GM21723 (cell line): Measurements from ENCODE around the gene ZNF385D.

Experiments
- ATAC-seq: cut with Tn5 transposase; IDR thresholded peaks from one replicate; pipeline ENCODE4 v1.9.1; 2021; ENCODE audit warnings: mild to moderate bottlenecking, moderate library complexity; ENCODE audit not compliant: unreplicated experiment

Gene ZNF385D

DNA sequence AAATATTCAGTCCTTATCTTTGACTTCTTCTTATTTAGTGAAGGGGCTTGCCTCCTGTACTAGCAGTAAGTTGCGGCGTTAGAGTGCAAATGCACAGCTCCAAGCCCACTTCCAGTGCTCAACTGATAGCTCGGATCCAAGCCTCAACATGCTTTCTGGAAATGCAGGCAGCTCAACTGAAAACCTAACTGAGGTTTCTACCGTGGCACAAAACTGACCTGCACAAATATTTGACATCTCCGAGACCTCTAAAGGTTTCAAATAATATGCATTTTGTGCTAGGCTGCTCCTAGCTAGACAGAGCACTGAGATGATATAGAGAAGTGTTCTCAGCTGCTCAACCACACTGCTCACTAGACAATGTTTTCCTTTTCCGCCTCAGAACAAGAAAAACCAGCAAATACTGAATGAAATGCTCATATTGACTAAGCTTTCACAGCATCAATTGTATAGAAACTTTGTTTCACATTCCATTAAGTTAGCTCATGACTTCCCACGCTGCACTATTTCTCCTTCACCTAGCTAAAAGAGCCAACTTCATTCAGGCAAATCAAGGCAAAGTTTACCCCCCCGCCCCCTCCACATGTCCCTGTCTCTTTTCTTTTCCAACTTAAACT lies 822 bp downstream of the ZNF385D start:
- ATAC-seq, result no peak

DNA sequence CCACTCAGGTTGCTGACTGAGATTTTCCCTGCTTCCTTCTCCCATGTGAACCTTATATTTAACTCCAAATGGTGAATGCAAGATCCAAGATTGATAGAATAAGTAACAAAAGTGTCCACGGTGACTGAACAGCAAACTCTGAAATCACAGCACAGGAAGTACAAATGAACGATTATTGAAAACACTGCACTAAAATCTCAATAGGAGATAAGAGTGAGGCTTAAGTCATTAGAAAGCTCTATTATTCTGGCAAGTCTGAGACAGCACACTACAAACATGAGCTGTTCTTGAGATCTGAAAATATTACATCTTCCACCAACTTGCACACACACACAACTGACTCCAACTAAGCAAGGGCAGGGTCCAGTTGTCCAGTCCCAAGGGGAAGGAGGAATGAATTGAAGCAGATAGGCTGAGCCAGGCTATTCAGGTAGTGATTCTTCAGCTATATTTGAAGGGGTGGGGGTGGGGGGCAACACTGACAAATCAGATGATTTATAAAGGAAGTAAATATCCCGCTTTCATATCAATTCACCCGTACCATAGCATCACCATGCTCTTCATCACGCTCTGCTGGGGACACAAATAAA lies 2.9 kb downstream of the ZNF385D start:
- ATAC-seq, result no peak

DNA sequence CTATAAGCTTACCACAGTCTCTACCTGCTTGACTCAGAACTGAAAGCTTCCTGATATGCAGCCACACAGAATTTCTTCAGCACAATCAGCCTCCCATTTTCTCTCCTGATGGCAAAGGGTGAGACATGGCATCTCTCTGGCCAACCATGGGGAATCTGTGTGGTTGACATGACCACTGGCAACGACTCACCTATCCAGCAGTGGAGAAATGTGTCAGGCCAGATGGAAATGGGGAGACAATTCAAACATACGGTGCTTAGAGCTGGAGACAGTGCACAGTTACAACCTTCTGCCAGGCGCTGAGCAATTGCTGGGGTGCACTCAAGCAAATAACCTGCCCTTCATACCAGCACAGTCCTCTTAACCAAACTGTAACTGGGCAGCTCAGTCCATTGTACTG lies 3.6 kb downstream of the ZNF385D start:
- no peak for ATAC-seq

DNA sequence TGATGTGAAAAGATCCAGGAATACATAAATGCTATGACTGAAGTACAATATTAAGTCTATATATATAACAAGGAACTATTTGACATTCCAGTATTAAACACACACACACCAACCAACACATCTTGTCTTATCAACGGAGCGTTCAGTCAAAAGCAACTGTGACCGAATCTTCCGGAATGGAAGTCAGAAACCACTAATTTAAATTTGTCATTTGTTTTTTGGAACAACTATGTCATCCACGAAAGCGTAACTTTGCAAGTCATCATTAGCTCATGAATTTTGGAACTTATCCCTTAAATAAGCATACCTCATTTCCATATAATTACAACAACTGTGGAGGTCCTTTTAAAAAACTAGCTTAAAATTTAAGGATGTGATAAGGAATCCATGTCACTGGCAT lies 5.0 kb downstream of the ZNF385D start:
- ATAC-seq, result no peak

DNA sequence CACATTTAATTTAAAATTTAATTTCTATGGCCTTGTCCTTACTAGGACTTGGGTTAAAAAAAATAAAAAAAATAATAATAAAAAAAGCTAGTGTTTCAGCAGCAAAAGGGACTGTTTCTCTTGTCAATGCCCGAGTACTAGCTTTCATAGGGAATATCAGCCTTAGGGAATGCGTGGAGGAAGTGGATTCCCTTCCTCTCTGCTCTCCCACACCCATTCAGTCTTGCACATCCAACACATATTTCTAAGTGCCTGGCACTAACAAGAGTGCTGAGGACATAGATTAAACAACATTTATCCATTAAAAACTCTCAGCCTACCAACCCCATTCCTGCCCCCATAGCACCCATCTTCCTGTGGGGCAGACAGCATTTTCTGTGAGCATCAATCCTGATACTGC lies 6.2 kb downstream of the ZNF385D start:
- no peak for ATAC-seq

DNA sequence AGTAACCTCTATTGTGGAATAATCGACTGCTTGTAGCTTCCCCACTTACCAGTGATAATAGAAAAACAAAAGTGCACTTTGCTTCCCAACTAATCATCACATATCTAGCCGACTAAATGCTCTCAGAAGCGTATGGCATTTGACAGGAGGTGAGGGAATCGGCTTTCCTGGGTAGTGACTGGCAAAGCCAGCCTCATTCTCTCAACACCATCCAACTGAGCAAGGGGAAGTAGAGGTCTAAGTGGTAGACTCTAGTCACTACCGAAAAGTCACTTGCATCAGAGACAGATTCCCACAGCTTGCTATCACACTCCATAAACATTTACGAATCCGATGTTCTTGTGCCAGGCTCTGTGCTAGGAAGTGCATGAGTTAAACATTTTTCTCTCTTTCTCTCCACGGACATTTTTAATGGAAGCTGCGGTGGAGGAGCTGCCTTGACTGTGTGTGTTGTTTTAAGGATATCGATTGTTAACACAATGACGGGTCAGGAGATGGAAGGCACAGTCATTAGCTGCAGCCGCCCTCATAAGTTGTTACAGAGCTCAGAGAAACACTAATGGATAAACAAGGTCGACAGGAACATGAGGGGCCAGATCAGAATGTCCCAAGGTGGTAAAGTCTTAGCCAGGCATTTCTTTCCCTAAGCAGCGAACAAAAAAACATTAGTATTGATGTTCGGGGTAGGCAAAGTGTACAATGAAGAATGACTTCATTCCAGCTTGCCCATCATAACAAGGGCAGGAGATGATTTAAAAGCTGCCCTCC lies 11.9 kb downstream of the ZNF385D start:
- ATAC-seq, result no peak

DNA sequence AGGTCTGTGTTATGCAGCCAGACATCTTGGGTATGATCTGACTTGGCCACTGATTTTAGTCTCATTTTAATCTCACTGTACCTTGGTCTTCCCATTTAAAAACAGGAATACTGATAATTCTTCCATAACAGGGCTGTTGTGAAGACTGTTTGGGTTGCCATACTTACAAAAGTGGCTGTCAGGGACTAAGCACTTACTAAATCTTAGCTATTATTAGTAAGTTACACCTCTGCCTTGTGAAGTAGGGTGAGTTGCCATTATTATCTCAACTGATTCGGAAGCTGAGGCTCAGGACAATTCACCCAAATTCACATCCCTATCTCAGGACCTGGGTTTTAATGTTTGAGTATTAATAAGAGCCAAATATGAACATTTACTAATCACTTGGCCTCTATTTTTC lies 12.7 kb downstream of the ZNF385D start:
- ATAC-seq, result no peak

DNA sequence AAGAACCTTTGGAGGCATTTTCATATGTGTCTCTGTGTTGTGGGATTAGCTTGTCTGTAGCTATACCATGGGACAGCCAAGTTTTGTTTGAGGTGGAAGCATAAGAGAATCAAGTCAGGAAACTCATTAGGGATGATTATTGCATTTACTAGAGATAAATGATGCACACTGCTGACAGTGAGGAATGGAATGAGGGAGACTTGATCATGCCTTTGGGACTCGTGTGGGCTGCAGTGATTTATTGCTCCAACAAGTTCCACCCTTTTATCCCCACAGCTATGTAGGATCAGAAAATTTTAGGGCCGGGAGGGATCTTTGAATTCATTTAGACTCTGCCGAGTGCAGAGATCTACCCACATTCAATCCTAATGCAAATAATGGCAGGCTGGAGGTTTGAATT lies 16.3 kb downstream of the ZNF385D start:
- ATAC-seq, result no peak

DNA sequence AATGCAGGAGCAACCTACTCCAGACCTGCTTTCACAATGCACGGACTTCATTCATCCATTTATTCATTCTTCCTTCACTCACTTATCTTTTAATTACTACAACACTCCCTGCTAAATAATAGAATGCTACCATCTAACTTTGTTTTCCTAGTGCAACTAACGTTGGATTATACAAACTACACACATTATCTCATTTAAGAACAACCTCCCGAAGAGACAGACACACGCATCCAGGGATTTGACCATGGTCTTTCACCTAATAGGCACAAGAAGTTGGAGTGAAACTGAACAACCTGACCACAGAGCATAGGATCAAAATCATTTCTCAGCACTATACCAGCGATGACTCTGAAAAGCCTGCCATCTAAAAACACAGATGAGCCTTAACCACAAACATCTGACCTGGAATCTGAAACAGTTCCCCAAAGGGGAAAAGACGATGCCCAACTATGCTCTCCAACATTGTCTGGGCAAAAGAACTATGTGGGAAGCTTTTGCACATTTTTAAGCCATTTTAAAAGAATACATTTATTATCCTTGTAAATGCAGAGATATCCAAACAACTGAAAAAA lies 21.0 kb downstream of the ZNF385D start:
- ATAC-seq, result no peak

DNA sequence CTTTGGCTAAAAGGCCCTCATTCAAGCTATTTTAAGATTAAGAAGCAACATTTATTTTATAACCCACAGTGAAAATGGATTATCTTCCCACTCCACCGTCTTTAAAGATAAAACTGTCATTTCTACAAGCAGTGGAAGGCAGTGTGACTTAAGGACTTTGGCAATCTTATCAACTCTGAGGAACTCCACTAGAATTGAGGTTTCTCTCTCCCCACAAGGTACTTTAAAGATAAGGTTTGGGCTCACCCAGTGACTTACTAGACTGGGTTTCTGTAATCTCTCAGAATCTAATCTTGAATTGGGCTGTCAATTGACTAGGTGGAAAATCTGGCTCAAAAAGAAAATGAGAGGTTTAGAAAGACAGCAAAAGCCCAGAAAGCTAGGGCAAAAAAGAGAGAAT lies 21.7 kb downstream of the ZNF385D start:
- no peak for ATAC-seq

DNA sequence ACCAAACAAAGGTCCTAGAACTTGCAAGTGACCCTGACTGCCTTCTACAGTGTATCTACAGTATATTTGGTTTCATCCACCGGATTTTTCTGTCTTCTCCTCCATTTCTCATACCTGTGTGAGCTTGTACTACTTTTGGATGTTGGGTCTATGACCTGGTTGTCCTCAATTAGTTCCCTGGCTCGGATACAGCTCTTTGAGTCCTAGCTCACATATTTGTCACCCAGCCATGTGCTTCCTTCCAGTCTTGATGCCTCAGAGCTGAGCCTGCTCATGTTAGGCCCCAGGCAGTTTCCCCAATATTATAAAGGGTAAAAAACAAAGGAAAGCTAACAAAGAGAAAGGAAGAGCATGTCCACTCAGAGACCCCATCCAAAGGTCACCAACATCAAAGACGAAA lies 28.2 kb downstream of the ZNF385D start:
- no peak for ATAC-seq

DNA sequence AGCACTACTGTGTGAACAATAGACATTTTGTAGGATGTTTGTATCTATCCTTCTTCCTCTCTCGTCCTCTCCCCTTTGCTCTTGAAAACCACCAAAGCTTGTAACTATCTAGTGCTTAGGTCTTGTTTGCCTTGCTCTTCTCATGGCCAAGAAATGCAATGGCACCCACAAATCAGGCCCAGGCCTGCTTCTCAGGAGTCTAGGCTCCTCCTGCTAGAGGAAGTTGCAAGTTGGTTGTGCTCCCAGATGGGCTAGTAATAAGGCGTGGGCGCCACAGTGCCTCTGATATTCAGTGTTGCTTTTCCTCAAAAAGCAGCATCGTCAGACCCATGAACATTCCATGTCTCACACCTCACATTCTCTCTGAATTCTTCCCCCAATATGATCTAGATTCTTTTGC lies 28.7 kb downstream of the ZNF385D start:
- no peak for ATAC-seq

DNA sequence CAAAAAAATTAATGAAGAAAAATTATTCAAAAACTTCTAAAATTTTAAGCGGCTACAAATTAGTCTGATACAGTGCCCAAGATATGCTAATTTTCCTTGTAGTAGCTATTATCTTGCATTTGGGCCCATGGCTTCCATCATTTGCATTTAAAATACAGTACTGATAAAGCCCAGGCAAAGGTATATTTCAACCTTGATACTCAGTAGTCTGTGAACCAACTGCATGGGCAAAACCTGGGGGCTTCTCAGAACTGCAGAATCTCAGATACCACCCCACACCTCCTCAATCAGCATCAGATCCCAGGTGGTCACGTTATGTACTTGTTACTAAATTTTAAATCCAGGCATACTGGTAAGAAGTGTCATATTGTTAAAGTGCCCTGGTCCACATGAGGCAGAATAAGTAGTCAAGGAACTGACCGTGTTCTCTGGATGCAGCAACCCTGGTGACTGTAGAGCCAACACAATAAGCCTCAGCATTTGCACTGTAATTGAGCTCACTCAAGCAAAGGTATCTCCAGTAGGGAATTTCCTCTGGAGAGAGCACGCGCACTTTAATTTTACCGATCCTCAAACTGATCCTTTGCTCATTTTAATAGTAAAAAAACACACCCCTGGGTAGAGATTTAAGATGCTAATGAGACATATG lies 31.9 kb downstream of the ZNF385D start:
- no peak for ATAC-seq

DNA sequence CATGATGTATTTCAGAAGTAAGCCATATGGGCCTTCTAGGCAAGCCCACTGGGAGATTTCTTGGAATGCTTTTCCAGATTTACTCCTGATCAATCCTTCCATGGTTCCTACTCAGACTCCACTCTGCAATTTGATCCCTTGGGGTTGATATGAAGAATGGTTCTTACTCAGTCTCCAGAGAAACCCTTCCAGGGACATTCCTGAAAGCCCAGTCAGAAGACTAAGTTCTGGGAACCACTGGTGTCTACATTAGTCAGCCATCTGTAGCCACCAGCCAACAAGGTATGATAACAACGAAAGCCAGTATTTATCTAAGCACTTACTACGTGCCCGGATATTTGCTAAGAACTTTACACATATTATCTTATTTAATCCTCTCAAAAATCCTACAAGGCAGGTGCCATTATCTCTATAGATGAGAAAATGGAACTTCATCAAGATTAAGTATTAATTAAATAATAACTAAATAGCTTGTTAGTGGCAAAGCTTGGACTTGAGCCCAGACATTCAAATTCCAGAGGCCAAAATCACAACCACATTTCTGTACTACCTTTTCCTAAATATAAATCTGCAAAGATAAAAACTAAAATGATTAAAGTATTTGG lies 32.7 kb downstream of the ZNF385D start:
- ATAC-seq, result no peak

DNA sequence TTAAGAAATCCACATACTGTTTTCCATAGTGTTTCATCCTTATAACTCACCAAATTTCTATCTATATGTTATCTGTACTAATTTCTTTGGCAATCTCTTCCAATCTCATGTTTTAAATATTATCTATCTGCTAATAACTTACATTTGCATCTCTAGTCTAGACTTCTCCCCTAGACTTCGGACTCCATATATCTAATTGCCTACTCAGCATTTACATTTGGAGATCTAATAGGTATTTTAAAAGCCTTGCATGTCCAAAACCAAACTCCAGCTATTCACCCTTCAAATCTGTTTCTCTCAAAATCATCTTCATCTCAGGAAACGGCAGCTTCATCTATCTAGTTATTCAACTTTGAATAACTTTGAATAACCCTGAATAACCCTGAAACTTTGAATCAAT lies 35.3 kb downstream of the ZNF385D start:
- no peak for ATAC-seq

DNA sequence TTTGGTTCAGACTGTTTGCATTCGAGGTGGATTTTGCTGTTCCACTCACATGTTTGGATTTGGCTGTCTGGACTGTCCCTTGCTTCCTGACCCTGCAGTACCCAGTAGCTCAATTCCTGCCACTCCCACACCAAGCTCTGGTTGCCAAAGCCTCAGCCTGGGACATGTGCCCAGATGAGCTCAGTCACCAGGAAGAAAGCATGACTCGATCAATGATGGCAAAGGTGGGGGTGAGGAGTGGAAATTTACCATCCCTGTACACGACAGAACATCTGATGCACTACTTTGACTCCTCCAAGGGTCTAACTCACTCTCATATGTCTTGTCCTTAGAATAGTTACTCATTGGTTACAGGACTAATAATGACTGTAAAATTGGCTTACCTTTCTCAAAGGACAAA lies 45.2 kb downstream of the ZNF385D start:
- no peak for ATAC-seq

DNA sequence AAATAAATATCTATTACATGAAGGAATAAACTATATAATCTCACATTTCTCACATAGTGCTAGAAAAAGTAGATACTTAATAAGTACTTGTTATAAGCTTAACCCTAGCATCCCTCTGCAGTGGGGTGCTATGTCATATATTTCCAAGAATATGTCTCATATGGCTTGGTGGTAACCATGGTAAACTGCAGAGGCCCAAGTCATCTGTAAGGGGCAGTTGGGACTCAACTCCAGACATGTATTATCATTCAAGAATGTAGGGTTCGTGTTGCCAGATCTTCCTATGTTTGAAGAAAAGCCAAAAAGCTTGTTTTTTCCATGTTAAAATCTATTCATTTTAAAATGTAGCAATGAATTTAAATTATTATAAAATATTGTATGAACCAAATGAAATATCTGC lies 46.2 kb downstream of the ZNF385D start:
- ATAC-seq, result no peak

DNA sequence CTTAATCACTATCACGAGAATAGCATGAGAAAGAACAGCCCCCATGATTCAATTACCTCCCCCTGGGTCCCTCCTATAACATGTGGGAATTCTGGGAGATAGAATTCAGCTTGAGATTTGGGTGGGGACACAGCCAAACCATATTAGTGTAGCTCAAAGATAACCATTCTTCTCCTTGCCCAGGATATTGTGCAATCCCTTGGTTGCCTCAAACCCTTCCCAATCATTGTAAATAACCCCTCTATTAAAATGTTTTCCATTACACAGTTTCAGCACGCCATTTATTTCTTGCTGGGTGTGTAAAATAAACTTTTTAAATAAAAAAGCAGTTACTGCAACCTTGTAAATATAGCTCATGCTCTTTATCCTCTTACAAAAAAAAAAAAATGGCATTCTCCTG lies 47.7 kb downstream of the ZNF385D start:
- no peak for ATAC-seq

DNA sequence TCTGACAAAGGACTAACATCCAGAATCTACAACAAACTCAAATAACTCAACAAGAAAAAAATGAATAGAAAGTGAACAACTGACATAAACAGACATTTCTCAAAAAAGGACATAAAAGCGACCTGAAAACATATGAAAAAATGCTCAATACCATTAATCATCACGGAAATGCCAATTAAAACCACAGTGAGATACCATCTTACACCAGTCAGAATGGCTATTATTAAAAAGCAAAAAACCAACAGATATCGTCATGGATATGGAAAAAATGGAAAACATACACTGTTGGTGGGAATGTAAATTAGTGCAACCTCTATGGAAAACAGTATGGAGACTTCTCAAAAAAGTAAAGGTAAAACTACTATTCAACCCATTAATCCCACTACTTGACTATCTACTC lies 53.3 kb downstream of the ZNF385D start:
- no peak for ATAC-seq

DNA sequence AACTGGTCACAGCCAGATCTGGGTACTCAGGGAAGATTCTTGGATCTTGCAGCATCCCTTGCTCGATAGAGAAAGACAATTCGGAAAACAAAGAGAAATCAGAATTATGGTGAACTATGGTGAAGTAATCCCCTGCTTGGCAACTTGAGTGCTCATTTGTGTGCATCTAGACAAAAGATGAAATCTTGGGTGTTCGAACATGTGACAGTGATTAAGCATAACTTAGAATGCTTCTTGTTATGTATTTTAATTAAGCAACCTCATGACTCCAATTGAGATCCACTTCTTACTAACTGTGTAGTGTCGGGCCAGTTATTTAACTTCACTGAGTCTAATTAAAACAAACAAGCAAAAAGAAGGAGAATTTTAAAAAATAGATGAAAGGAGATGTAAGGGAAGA lies 56.5 kb downstream of the ZNF385D start:
- ATAC-seq, result no peak

DNA sequence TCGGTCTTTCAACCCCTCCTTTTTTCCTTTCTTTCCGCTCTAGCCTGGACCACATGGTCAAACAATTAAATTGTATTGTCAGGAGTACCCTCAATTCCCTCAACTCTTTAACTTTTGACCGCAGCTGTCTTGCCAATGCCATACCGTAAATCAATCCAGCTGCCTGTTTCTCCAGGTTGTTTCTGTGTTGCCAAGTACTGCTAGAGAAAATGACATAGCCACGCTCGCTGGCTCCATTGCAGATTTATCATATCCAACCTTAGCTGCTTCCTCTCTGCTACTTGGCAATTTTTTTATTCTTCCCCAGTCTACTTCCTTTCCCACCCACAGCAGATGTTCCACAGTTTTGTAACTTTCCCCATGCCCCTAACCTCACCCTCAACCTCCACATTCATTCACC lies 60.0 kb downstream of the ZNF385D start:
- ATAC-seq, result no peak
